Spinal cord (tissue), 10 donors: ENCODE measurements around the gene SNRPF. TPM values are rescaled to one million over a fixed set of nuclear protein-coding genes. Genes with fewer than 3 reads are reported as not detected.
"Not testable (repeated sequence)": the region's sequence is repeated elsewhere in the genome, so short reads cannot be mapped to it uniquely, and the experiment has no call there.

Source experiments
- DNase-seq, 6 donors: peaks; one replicate each; pipeline versions ENCODE4 v3.0.0 to v3.0.0-alpha.2; 2013 to 2015; ENCODE audit warnings: low spot score in 6 of 6, low read depth in 4 of 6
- H3K27ac ChIP-seq: one replicate; pipeline ENCODE4 v1.5.1; 2013; ENCODE audit warnings: low read depth, low read length, control low read depth
- H3K27me3 ChIP-seq: one replicate; pipeline ENCODE4 v1.6.1; 2013; ENCODE audit warnings: low read length; ENCODE audit not compliant: control insufficient read depth, insufficient read depth
- H3K36me3 ChIP-seq: one replicate; pipeline ENCODE4 v1.6.1; 2013; ENCODE audit warnings: low read length; ENCODE audit not compliant: control insufficient read depth, insufficient read depth
- H3K4me1 ChIP-seq: one replicate; pipeline ENCODE4 v1.6.1; 2013; ENCODE audit warnings: low read length; ENCODE audit not compliant: control insufficient read depth, insufficient read depth
- H3K4me3 ChIP-seq: one replicate; pipeline ENCODE4 v1.5.1; 2013; ENCODE audit warnings: low read depth, low read length, control low read depth
- H3K9me3 ChIP-seq: one replicate; pipeline ENCODE4 v1.6.1; 2013; ENCODE audit warnings: low read length; ENCODE audit not compliant: control insufficient read depth, insufficient read depth
- WGBS: methylation state at CpG from one replicate; pipeline ENCODE4 v1.1.5; 2013; ENCODE audit warnings: missing lambda C conversion rate; ENCODE audit not compliant: insufficient coverage; 5-methylcytosine and 5-hydroxymethylcytosine counted together
- polyA plus RNA-seq, 2 donors: library from polyadenylated mRNA; unstranded; fragments of 120-200 nt; gene quantifications; one replicate each; pipeline ENCODE4 v1.2.1, GENCODE V29; 2013; ENCODE audit not compliant: insufficient read length in 2 of 2
- total RNA-seq, 2 donors: library from RNA; depleted of rRNA in 1 of 2; stranded (reverse); fragments of 120-200 nt in 1 of 2; fragments of >200 nt in 1 of 2; gene quantifications; one replicate each; pipeline versions ENCODE4 v1.2.3 to v1.2.4, GENCODE V29; 2013 to 2014
- donor health status: healthy.

Gene SNRPF
- total and polyA plus RNA-seq, 4 donors = 16.3 to 63.7 (median 36.8) TPM

DNA sequence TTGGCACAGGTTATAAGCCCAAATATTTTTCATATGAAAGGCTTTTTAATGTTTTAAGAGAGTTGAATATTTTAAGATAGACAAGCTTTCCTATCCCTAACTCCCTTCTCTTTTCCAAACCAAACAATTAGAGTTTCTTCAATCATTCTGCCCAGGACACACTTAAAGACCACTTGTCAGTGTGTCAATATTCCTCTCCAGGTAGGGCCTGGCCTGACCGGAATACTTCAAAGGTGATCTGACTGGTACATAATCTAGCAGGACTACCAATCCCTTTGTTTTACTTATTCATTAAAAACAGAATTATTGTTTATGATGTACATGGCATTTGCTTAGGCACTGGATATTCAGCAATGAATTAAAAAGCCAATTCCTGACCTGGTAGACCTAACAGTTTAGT, 24.2 kb upstream of the SNRPF start:
- Histone ChIP-seq H3K27ac (no peak overlapping the region), H3K4me1 (no peaks in the 10 kb centered on the region), H3K27me3 (no peaks in the 10 kb centered on the region), H3K4me3 (no peak overlapping the region), H3K9me3 (no peaks in the 10 kb centered on the region), H3K36me3 (no peaks in the 10 kb centered on the region)
- no peak for DNase-seq
- no CpG with 5 or more reads among the region's 1 CpG for WGBS

GRCh38 chr12:95836185-95836609, 22.6 kb upstream of the SNRPF start:
- Histone ChIP-seq H3K27me3 (no peaks in the 10 kb centered on the region), H3K4me1 (no peaks in the 10 kb centered on the region), H3K9me3 (no peaks in the 10 kb centered on the region), H3K27ac (no peak overlapping the region), H3K36me3 (no peaks in the 10 kb centered on the region), H3K4me3 (no peak overlapping the region)
- no CpG with 5 or more reads among the region's 3 CpGs for WGBS
- peak in 2 of 6 donors; percentile 57 for DNase-seq

DNA sequence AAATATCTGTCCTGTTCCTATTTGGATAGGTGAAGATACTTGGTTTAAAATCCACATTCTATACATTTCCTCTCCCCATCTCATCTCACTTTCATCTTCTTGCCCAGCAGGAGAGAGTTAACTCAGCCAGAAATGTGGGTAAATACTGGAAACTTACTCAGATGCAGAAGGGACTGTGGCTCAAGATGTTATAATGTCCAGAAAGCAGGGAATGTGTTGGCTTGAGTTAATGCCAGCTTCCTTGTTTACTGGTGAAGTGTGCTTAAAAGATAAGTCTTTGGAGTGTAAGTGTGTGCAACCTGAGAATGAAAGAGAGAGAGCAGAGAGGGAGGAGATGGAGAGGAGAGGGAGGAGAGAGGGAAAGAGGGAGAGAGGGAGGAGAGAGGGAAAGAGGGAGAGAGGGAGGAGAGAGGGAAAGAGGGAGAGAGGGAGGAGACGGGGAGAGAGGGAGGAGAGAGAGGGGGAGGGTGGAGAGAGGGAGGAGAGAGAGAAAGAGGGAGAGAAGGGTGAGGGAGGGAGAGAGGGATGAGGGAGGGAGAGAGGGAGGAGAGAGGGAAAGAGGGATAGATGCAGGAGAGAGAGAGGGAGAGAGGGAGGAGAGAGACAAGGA, 22.0 kb upstream of the SNRPF start:
- Histone ChIP-seq H3K4me3 (no peak overlapping the region), H3K27ac (no peak overlapping the region), H3K27me3 (no peaks in the 10 kb centered on the region), H3K9me3 (no peaks in the 10 kb centered on the region), H3K36me3 (no peaks in the 10 kb centered on the region), H3K4me1 (no peaks in the 10 kb centered on the region)
- DNase-seq = peak in 1 of 6 donors; percentile 29
- 0% methylated on average over 1 of the region's 1 CpG for WGBS

GRCh38 chr12:95837240-95838038, 21.3 kb upstream of the SNRPF start:
- Histone ChIP-seq H3K4me3 (no peak overlapping the region), H3K36me3 (no peaks in the 10 kb centered on the region), H3K4me1 (no peaks in the 10 kb centered on the region), H3K27ac (no peak overlapping the region), H3K27me3 (no peaks in the 10 kb centered on the region), H3K9me3 (no peaks in the 10 kb centered on the region)
- 77% methylated on average over 8 of the region's 10 CpGs for WGBS
- no peak for DNase-seq

DNA sequence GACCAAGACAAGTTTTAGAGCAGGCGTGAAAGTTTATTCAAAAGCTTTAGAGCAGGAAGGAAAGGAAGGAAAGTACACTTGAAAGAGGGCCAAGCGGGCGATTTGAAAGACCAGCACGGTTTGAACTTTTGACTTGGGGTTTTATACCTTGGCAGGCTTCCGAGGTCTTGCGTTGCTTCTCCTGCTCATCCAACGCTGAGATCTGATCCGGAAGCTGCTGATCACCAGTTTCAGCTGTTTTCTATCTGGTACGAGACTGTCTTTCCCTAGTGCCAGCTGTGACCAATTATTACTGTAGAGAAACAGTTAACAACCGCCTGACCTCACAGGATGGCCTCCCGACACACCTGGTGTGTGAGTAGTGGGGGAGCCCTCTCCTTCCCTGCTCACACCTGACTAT, 20.6 kb upstream of the SNRPF start:
- Histone ChIP-seq H3K4me3 (no peak overlapping the region), H3K4me1 (no peaks in the 10 kb centered on the region), H3K27ac (no peak overlapping the region), H3K27me3 (no peaks in the 10 kb centered on the region), H3K9me3 (no peaks in the 10 kb centered on the region), H3K36me3 (no peaks in the 10 kb centered on the region)
- 38% methylated on average over 8 of the region's 11 CpGs for WGBS
- no peak for DNase-seq

- not testable (repeated sequence) for DNase-seq, H3K4me1 ChIP-seq, H3K9me3 ChIP-seq, H3K36me3 ChIP-seq, H3K27ac ChIP-seq, H3K27me3 ChIP-seq
- peak overlapping the region; percentile 16 for H3K4me3 ChIP-seq
- WGBS = 86% methylated on average over 4 of the region's 12 CpGs
Measured at GRCh38 chr12:95842426-95842825, 16.3 kb upstream of the SNRPF start.

DNA sequence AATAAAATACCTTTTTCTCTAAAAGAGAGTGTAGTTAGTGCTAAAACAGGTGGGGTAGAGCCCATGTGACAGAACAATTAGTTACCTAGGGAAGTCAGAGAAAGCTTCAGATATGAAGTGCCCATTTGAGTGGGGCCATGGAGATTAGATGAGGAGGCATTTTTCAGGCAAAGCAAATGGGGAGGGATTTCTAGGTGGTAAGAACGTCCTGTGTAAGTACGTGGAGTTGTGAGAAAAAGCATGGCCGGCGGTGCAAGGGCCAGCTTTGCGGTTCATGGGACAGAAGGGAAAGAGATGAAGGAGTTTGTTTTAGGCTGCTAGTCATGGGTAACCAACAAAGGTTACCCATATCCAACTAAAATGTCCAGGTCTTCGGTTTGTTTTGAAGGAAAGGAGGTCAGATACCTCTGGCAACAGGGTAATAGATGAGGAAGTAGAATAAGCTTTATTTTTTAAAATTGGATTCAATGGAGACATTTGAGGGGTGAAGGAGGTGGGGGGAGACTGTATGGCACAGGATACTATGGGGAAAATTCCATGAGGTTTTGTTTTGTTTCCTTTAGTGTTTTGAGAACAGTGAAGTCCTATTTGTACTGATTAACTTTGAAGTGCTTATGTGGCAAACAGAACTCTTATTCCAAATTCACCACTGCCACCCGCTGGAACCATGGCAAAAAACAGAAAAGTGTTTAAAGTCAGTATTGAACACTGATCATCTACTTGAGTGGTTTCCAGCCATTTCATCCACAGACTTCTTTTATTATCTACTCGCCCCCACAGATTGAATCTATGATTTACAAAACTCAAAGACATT, 10.0 kb upstream of the SNRPF start:
- Histone ChIP-seq H3K4me3 (no peak overlapping the region), H3K27me3 (no peaks in the 10 kb centered on the region), H3K9me3 (no peaks in the 10 kb centered on the region), H3K27ac (no peak overlapping the region), H3K36me3 (no peaks in the 10 kb centered on the region), H3K4me1 (no peaks in the 10 kb centered on the region)
- peak in 3 of 6 donors; percentile 15 to 88 (median 53) for DNase-seq
- WGBS = 40% methylated on average over 1 of the region's 8 CpGs

DNA sequence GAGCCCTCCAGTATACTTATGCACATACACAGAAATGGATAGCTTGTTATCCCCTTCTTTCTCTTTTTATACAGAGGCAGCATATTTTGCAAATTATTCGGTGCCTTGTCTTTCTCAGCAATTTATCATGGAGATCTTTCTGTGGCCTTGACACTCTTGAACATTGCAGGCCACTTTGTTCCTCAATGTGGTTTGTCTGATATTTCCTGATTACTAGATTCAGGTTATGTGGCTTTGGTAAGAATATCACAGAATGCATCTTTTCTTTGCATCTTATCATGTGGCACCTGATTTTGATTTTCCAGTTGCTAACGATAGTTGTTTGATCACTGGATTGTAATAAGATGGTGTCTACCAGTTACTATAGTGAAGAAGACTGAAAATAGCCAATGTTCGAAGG, 7.1 kb upstream of the SNRPF start:
- no peaks in the 10 kb centered on the region for H3K9me3 ChIP-seq
- H3K4me3 ChIP-seq = no peak overlapping the region
- DNase-seq = no peak
- no peaks in the 10 kb centered on the region for H3K27me3 ChIP-seq
- no peaks in the 10 kb centered on the region for H3K36me3 ChIP-seq
- no peaks in the 10 kb centered on the region for H3K4me1 ChIP-seq
- no peak overlapping the region for H3K27ac ChIP-seq
- WGBS = no CpG with 5 or more reads among the region's 3 CpGs

GRCh38 chr12:95852133-95852532, 6.6 kb upstream of the SNRPF start:
- Histone ChIP-seq H3K27ac (no peak overlapping the region), H3K36me3 (no peaks in the 10 kb centered on the region), H3K4me1 (no peaks in the 10 kb centered on the region), H3K9me3 (no peaks in the 10 kb centered on the region), H3K27me3 (no peaks in the 10 kb centered on the region), H3K4me3 (no peak overlapping the region)
- WGBS = 94% methylated on average over 4 of the region's 4 CpGs
- no peak for DNase-seq
